ENCODE results near the gene EIF1. TPM values are rescaled to one million over a fixed set of nuclear protein-coding genes. Genes with fewer than 3 reads are reported as not detected.
"Not testable (repeated sequence)": the region's sequence is repeated elsewhere in the genome, so short reads cannot be mapped to it uniquely, and the experiment has no call there.

Gene EIF1
- total and polyA plus RNA-seq, 2 experiments from 2014 or later: 272 to 603 TPM

GRCh38 chr17:41685753-41686152 lies 2.9 kb upstream of the EIF1 start:
- H3K79me2 ChIP-seq (replicated peaks; ENCODE audit: insufficient read depth): peaks cover 14% of the 10 kb centered on the region
- not testable (repeated sequence) for H3K27me3 ChIP-seq (ENCODE audit: insufficient read depth); H3K4me1 ChIP-seq (ENCODE audit: insufficient read depth); H3F3A ChIP-seq (replicated peaks; ENCODE audit: low read depth); H4K20me1 ChIP-seq (replicated peaks; ENCODE audit: insufficient read depth); H3K27ac ChIP-seq (ENCODE audit: low read depth); H3K27ac Mint-ChIP-seq; H3K36me3 ChIP-seq (ENCODE audit: insufficient read depth); H3K4me2 ChIP-seq; H3K9me3 Mint-ChIP-seq; ATAC-seq; H3K4me3 Mint-ChIP-seq; H3K9me2 ChIP-seq (ENCODE audit: insufficient read depth); H2AFZ ChIP-seq; H3K4me3 ChIP-seq; DNase-seq (ENCODE audit: low spot score)
- H3K36me3 Mint-ChIP-seq (ENCODE audit: low read depth): peaks cover 16% of the 10 kb centered on the region
- peaks cover 15% of the 10 kb centered on the region; the same call in 2 of the 3 replicates for H3K4me1 Mint-ChIP-seq
- H3K27me3 Mint-ChIP-seq (ENCODE audit: insufficient read depth, low read depth, poor library complexity): peaks cover 21% of the 10 kb centered on the region

GRCh38 chr17:41686281-41686680 lies 2.4 kb upstream of the EIF1 start:
- no peak overlapping the region for H3K27ac Mint-ChIP-seq
- H4K20me1 ChIP-seq (replicated peaks; ENCODE audit: insufficient read depth): peaks cover 14% of the 10 kb centered on the region
- H3K79me2 ChIP-seq (replicated peaks; ENCODE audit: insufficient read depth): peaks cover 15% of the 10 kb centered on the region
- H3K4me3 ChIP-seq: no peak overlapping the region
- peaks cover 14% of the 10 kb centered on the region for H3K36me3 ChIP-seq (ENCODE audit: insufficient read depth)
- DNase-seq (ENCODE audit: low spot score): no peak
- peaks cover 15% of the 10 kb centered on the region for H3F3A ChIP-seq (replicated peaks; ENCODE audit: low read depth)
- H3K4me1 ChIP-seq (ENCODE audit: insufficient read depth): peaks cover 7% of the 10 kb centered on the region; the same call in 1 of the 2 replicates
- H3K9me3 Mint-ChIP-seq: peaks cover 9% of the 10 kb centered on the region
- H3K9me2 ChIP-seq (ENCODE audit: insufficient read depth): no peaks in the 10 kb centered on the region
- no peak overlapping the region for H3K4me2 ChIP-seq
- H2AFZ ChIP-seq: no peak overlapping the region
- no peaks in the 10 kb centered on the region for H3K27me3 ChIP-seq (ENCODE audit: insufficient read depth)
- peaks cover 21% of the 10 kb centered on the region for H3K36me3 Mint-ChIP-seq (ENCODE audit: low read depth)
- peaks cover 21% of the 10 kb centered on the region for H3K27me3 Mint-ChIP-seq (ENCODE audit: insufficient read depth, low read depth, poor library complexity)
- no peak for ATAC-seq
- no peak overlapping the region for H3K27ac ChIP-seq (ENCODE audit: low read depth)
- no peak overlapping the region for H3K4me3 Mint-ChIP-seq
- H3K4me1 Mint-ChIP-seq: peaks cover 18% of the 10 kb centered on the region; the same call in 2 of the 3 replicates
- TF ChIP-seq NANOG (IDR thresholded peaks at IDR 0.05; ENCODE audit: borderline replicate concordance) (no peak), ZNF331 (CRISPR knock-in tag; IDR thresholded peaks at IDR 0.05; ENCODE audit: low read depth) (no peak), STAT1 (IDR thresholded peaks at IDR 0.05; ENCODE audit: unreplicated experiment) (no peak), EZH2phosphoT487 (IDR thresholded peaks at IDR 0.05; ENCODE audit: unreplicated experiment) (no peak), REST (IDR thresholded peaks at IDR 0.05; ENCODE audit: unreplicated experiment) (no peak), ZNF462 (CRISPR knock-in tag; IDR thresholded peaks at IDR 0.05) (no peak), ETS1 (IDR thresholded peaks at IDR 0.05) (no peak), ZNF114 (CRISPR knock-in tag; IDR thresholded peaks at IDR 0.05) (no peak), EZH2 (IDR thresholded peaks at IDR 0.05; ENCODE audit: low read depth, unreplicated experiment) (no peak), CTCF (conservative IDR thresholded peaks at IDR 0.05; ENCODE audit: low read depth in 2 of 2) (no peak)

All from GM23338 (cell line).